ENCODE results near the gene SLC25A38. TPM values are rescaled to one million over a fixed set of nuclear protein-coding genes. Genes with fewer than 3 reads are reported as not detected.

SLC25A38 gene
- total and polyA plus RNA-seq, 2 donors from 2014 or later, result 24.9 to 42.3 TPM

DNA sequence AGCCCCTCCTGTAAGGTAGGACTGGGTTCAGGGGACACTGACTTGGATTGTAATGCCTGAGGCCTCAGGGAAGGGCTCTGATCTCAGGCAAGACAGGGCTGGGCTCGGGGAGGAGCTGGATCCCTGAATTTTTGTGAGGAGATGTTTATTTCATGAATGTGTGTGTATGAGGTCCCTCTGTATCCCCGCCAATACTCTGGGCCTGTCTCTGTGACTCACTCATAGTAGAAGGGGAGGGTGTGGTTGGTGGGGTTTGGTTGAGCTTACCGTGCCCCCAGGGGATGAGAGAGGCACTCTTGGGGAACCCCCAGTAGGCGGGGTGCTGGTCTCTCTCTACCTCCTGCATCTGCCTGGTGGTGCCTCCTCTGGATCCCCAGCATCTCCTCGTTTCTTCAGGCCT lies 51.4 kb downstream of the SLC25A38 start:
- H3K27ac ChIP-seq (ENCODE audit: low read depth in 2 of 2, low read length in 2 of 2), result no peak overlapping the region
- H3K4me3 ChIP-seq (ENCODE audit: low read length in 3 of 3), result no peak overlapping the region
- intact Hi-C loops (cut with DNase I), result no loop called here
- no peaks in the 10 kb centered on the region for H3K27me3 ChIP-seq (ENCODE audit: control insufficient read depth, insufficient read depth, low read length)
- no peaks in the 10 kb centered on the region for H3K9me3 ChIP-seq (ENCODE audit: control insufficient read depth in 2 of 3, insufficient read depth in 1 of 3, low read length in 3 of 3)
- H3K4me1 ChIP-seq (ENCODE audit: control insufficient read depth in 2 of 3, insufficient read depth in 2 of 3, low read depth in 1 of 3, low read length in 3 of 3), result peaks cover 0 to 4% (median 3%) of the 10 kb centered on the region in 3 donors
- no peak for FAIRE-seq
- no peak overlapping the region for H3K9ac ChIP-seq (ENCODE audit: low read length in 3 of 3)
- TF ChIP-seq, protein P1, sequence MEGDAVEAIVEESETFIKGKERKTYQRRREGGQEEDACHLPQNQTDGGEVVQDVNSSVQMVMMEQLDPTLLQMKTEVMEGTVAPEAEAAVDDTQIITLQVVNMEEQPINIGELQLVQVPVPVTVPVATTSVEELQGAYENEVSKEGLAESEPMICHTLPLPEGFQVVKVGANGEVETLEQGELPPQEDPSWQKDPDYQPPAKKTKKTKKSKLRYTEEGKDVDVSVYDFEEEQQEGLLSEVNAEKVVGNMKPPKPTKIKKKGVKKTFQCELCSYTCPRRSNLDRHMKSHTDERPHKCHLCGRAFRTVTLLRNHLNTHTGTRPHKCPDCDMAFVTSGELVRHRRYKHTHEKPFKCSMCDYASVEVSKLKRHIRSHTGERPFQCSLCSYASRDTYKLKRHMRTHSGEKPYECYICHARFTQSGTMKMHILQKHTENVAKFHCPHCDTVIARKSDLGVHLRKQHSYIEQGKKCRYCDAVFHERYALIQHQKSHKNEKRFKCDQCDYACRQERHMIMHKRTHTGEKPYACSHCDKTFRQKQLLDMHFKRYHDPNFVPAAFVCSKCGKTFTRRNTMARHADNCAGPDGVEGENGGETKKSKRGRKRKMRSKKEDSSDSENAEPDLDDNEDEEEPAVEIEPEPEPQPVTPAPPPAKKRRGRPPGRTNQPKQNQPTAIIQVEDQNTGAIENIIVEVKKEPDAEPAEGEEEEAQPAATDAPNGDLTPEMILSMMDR (IDR thresholded peaks at IDR 0.05; ENCODE audit: borderline replicate concordance, extremely low read depth, insufficient read depth), result no peak
- H3K36me3 ChIP-seq (ENCODE audit: control insufficient read depth in 2 of 3, insufficient read depth in 3 of 3, low read length in 3 of 3), result no peaks in the 10 kb centered on the region
- DNase-seq, result no peak

DNA sequence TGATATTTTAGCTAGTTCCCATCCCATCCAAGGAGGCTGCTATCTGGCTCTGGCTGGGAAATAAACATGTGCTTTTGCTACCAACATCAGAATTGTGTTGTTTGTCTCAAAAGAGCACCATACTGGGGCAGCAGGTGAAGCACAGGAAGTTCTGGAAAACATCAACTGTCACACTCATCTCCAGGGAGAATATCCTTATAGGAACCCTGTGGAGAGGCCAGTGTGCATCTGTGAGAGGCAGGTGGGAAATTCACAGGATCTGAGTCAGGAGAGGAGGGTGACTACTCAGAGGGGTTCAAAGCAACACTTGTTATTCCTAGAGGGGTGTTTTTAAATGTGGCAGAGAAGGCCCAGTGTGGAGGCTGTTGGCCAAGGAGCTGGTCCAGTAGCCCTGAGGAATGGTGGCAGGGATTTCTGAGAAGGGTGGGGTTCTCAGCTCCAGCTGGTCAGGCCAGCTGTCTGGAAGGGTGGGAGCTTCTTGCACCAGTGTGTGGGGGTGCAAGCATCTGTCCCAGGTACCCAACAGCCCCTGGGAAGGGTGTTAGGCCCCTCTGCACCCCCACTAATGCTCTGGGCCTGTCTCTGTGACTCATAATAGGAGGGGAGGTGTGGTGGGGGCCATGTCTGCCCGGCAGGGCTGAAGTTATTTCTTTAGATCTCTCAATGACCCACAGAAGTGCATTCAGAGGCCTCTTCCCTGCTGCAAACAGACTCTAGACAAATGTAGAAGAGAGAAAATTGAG lies 52.0 kb downstream of the SLC25A38 start:
- no peaks in the 10 kb centered on the region for H3K27me3 ChIP-seq (ENCODE audit: control insufficient read depth, insufficient read depth, low read length)
- DNase-seq, result no peak
- FAIRE-seq, result no peak
- TF ChIP-seq, protein P1 (IDR thresholded peaks at IDR 0.05; ENCODE audit: borderline replicate concordance, extremely low read depth, insufficient read depth), result no peak
- peaks cover 0 to 4% (median 3%) of the 10 kb centered on the region in 3 donors for H3K4me1 ChIP-seq (ENCODE audit: control insufficient read depth in 2 of 3, insufficient read depth in 2 of 3, low read depth in 1 of 3, low read length in 3 of 3)
- H3K36me3 ChIP-seq (ENCODE audit: control insufficient read depth in 2 of 3, insufficient read depth in 3 of 3, low read length in 3 of 3), result no peaks in the 10 kb centered on the region
- no peak overlapping the region for H3K4me3 ChIP-seq (ENCODE audit: low read length in 3 of 3)
- intact Hi-C loops (cut with DNase I), result no loop called here
- H3K27ac ChIP-seq (ENCODE audit: low read depth in 2 of 2, low read length in 2 of 2), result no peak overlapping the region
- H3K9me3 ChIP-seq (ENCODE audit: control insufficient read depth in 2 of 3, insufficient read depth in 1 of 3, low read length in 3 of 3), result no peaks in the 10 kb centered on the region
- H3K9ac ChIP-seq (ENCODE audit: low read length in 3 of 3), result no peak overlapping the region

DNA sequence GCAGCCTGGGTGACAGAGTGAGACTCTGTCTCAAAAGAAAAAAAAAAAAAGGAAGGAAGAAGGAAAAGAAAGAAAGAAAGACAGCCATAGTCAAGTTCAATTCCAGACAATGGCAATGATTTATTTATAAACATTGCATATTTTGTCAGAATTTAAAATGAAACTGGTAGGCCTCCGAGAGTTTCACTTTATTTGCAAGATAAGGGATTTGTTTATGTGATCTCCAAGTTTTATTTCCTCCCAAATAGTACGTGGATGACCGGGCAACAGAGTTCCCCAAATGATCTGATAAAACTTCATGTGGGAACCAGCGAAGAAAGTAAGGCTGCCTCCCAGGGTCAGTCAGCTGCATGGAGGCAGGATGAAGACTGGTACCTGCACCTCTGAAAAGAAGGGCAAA lies 55.7 kb downstream of the SLC25A38 start:
- intact Hi-C loops (cut with DNase I), result no loop called here
- TF ChIP-seq, protein P1 (IDR thresholded peaks at IDR 0.05; ENCODE audit: borderline replicate concordance, extremely low read depth, insufficient read depth), result no peak
- Histone ChIP-seq H3K27ac (ENCODE audit: low read depth in 2 of 2, low read length in 2 of 2) (no peak overlapping the region), H3K27me3 (ENCODE audit: control insufficient read depth, insufficient read depth, low read length) (no peaks in the 10 kb centered on the region), H3K4me1 (ENCODE audit: control insufficient read depth in 2 of 3, insufficient read depth in 2 of 3, low read depth in 1 of 3, low read length in 3 of 3) (no peaks in the 10 kb centered on the region), H3K9me3 (ENCODE audit: control insufficient read depth in 2 of 3, insufficient read depth in 1 of 3, low read length in 3 of 3) (no peaks in the 10 kb centered on the region), H3K4me3 (ENCODE audit: low read length in 3 of 3) (no peak overlapping the region), H3K36me3 (ENCODE audit: control insufficient read depth in 2 of 3, insufficient read depth in 3 of 3, low read length in 3 of 3) (no peaks in the 10 kb centered on the region), H3K9ac (ENCODE audit: low read length in 3 of 3) (no peak overlapping the region)
- DNase-seq, result no peak
- no peak for FAIRE-seq

All from kidney (tissue), 14 donors.